Loucy (cell line): Measurements from ENCODE around the gene SEMA6A.

ENCODE experiments used
- H2AFZ ChIP-seq: fragments of 200-600 bp; sonication (generic); 2 replicates; pipeline ENCODE4 v1.6.0; 2016; ENCODE audit warnings: antibody characterized with exemption, mild to moderate bottlenecking, low read length, moderate library complexity
- H3F3A ChIP-seq: fragments of 200-600 bp; 2 replicates; pipeline ENCODE4 v1.6.0; 2016; ENCODE audit warnings: antibody characterized with exemption, low read depth, mild to moderate bottlenecking
- H3K27me3 ChIP-seq: fragments of 200-600 bp; sonication (generic); 2 replicates; pipeline ENCODE4 v1.6.1; 2014; ENCODE audit warnings: low read length, mild to moderate bottlenecking; ENCODE audit not compliant: insufficient read depth, poor library complexity, severe bottlenecking
- H3K36me3 ChIP-seq: fragments of 200-600 bp; sonication (generic); 2 replicates; pipeline ENCODE4 v1.6.1; 2016; ENCODE audit warnings: low read length; ENCODE audit not compliant: insufficient read depth
- H3K4me1 ChIP-seq: fragments of 200-600 bp; sonication (generic); 2 replicates; pipeline ENCODE4 v1.5.1; 2014; ENCODE audit warnings: low read length, mild to moderate bottlenecking; ENCODE audit not compliant: insufficient read depth, poor library complexity, severe bottlenecking
- H3K4me2 ChIP-seq: fragments of 200-600 bp; sonication (generic); 2 replicates; pipeline ENCODE4 v1.6.0; 2014; ENCODE audit warnings: antibody characterized with exemption, low read length, low read depth, mild to moderate bottlenecking; ENCODE audit not compliant: poor library complexity, severe bottlenecking
- H3K4me3 ChIP-seq: fragments of 200-600 bp; sonication (generic); 2 replicates; pipeline ENCODE4 v1.5.1; 2014; ENCODE audit warnings: low read length, mild to moderate bottlenecking, mixed read lengths; ENCODE audit not compliant: poor library complexity, severe bottlenecking
- H3K79me2 ChIP-seq: fragments of 200-600 bp; sonication (generic); 2 replicates; pipeline ENCODE4 v1.6.1; 2014; ENCODE audit warnings: low read length; ENCODE audit not compliant: insufficient read depth
- H3K9ac ChIP-seq: fragments of 200-600 bp; sonication (generic); 2 replicates; pipeline ENCODE4 v1.6.0; 2014; ENCODE audit warnings: mild to moderate bottlenecking, low read depth, low read length, moderate library complexity; ENCODE audit not compliant: poor library complexity, severe bottlenecking
- H3K9me2 ChIP-seq: fragments of 200-600 bp; sonication (generic); replicated peaks from 2 replicates; pipeline ENCODE4 v1.6.1; 2016; ENCODE audit warnings: low read depth, low read length, mixed read lengths
- H3K9me3 ChIP-seq: fragments of 200-600 bp; sonication (generic); 2 replicates; pipeline ENCODE4 v1.6.1; 2014; ENCODE audit warnings: mild to moderate bottlenecking, antibody characterized with exemption, low read length, low read depth; ENCODE audit not compliant: insufficient read depth
- H4K20me1 ChIP-seq: fragments of 200-600 bp; sonication (generic); 2 replicates; pipeline ENCODE4 v1.6.0; 2014; ENCODE audit warnings: antibody characterized with exemption, low read length, mild to moderate bottlenecking; ENCODE audit not compliant: insufficient read depth, poor library complexity, severe bottlenecking
- CTCF ChIP-seq: fragments of 200-600 bp; sonication (generic); conservative IDR thresholded peaks from 2 replicates; pipeline ENCODE4 v1.5.1; 2014; ENCODE audit warnings: mild to moderate bottlenecking, antibody characterized with exemption, low read length
- EZH2phosphoT487 ChIP-seq: fragments of 200-600 bp; IDR thresholded peaks from 2 replicates; pipeline ENCODE4 v1.6.1; 2018; ENCODE audit warnings: antibody characterized with exemption, mild to moderate bottlenecking, moderate library complexity, borderline replicate concordance

Gene SEMA6A

GRCh38 chr5:116484645-116485044, 90.0 kb downstream of the SEMA6A start:
- Histone ChIP-seq H3K4me3 (no peak overlapping the region), H3K9me2 (no peaks in the 10 kb centered on the region), H3K4me1 (no peaks in the 10 kb centered on the region), H3K9me3 (no peaks in the 10 kb centered on the region), H3K9ac (no peak overlapping the region), H3F3A (no peaks in the 10 kb centered on the region), H4K20me1 (no peaks in the 10 kb centered on the region), H2AFZ (no peak overlapping the region), H3K4me2 (no peak overlapping the region), H3K79me2 (no peaks in the 10 kb centered on the region), H3K27me3 (no peaks in the 10 kb centered on the region), H3K36me3 (no peaks in the 10 kb centered on the region)
- TF ChIP-seq CTCF (no peak), EZH2phosphoT487 (no peak)

DNA sequence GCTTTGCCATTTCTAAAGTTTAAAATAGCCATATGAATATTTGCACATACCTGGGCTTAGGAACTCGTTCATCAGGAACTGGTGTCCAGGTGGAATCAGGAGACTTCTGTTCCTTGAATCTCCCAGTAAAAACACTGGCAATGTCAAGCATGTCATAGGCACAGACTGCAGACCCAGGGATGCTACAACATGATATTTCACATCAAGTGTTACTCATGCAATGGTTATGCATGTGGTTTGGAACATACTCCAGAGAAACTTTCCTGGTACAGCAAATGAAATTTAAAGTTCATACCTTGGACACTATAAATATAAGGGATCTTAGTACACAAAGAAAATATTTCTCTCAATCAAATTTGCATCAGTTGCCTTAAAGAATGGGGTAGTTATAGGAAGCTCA, 92.2 kb downstream of the SEMA6A start:
- Histone ChIP-seq H2AFZ (no peak overlapping the region), H4K20me1 (no peaks in the 10 kb centered on the region), H3K4me1 (no peaks in the 10 kb centered on the region), H3K9ac (no peak overlapping the region), H3K79me2 (no peaks in the 10 kb centered on the region), H3K27me3 (no peaks in the 10 kb centered on the region), H3K9me2 (no peaks in the 10 kb centered on the region), H3F3A (no peaks in the 10 kb centered on the region), H3K4me3 (no peak overlapping the region), H3K36me3 (no peaks in the 10 kb centered on the region), H3K4me2 (no peak overlapping the region), H3K9me3 (no peaks in the 10 kb centered on the region)
- no peak for TF ChIP-seq EZH2phosphoT487
- no peak for TF ChIP-seq CTCF

GRCh38 chr5:116480894-116481510, 93.6 kb downstream of the SEMA6A start:
- Histone ChIP-seq H3K4me1 (no peaks in the 10 kb centered on the region), H3K9ac (no peak overlapping the region), H3K9me3 (no peaks in the 10 kb centered on the region), H4K20me1 (no peaks in the 10 kb centered on the region), H3K79me2 (no peaks in the 10 kb centered on the region), H2AFZ (no peak overlapping the region), H3K36me3 (no peaks in the 10 kb centered on the region), H3K9me2 (no peaks in the 10 kb centered on the region), H3K4me3 (no peak overlapping the region), H3K4me2 (no peak overlapping the region), H3K27me3 (no peaks in the 10 kb centered on the region), H3F3A (no peaks in the 10 kb centered on the region)
- no peak for TF ChIP-seq EZH2phosphoT487
- TF ChIP-seq CTCF, result no peak
